ES-I3 (cell line): ENCODE results near the gene GRIN3B.

Experiments
- H3K36me3 ChIP-seq: 2 replicates; pipeline ENCODE4 v1.6.1; 2013; ENCODE audit warnings: mild to moderate bottlenecking, low read length, control low read depth, moderate library complexity; ENCODE audit not compliant: insufficient read depth
- H3K4me1 ChIP-seq: 2 replicates; pipeline ENCODE4 v1.6.1; 2013; ENCODE audit warnings: mild to moderate bottlenecking, control low read depth, low read length; ENCODE audit not compliant: insufficient read depth
- H3K9ac ChIP-seq: 2 replicates; pipeline ENCODE4 v1.6.1; 2013; ENCODE audit warnings: low read depth, mild to moderate bottlenecking, low read length, moderate library complexity
- H3K9me3 ChIP-seq: 2 replicates; pipeline ENCODE4 v1.6.1; 2013; ENCODE audit warnings: mild to moderate bottlenecking, low read length, moderate library complexity; ENCODE audit not compliant: control insufficient read depth, insufficient read depth

The GRIN3B gene

DNA sequence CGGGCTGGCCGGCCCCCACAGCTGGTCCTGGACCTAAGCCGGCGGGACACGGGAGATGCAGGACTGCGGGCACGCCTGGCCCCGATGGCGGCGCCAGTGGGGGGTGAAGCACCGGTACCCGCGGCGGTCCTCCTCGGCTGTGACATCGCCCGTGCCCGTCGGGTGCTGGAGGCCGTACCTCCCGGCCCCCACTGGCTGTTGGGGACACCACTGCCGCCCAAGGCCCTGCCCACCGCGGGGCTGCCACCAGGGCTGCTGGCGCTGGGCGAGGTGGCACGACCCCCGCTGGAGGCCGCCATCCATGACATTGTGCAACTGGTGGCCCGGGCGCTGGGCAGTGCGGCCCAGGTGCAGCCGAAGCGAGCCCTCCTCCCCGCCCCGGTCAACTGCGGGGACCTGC, 3.1 kb downstream of the GRIN3B start:
- Histone ChIP-seq H3K4me1 (no peaks in the 10 kb centered on the region), H3K9ac (no peak overlapping the region), H3K36me3 (no peaks in the 10 kb centered on the region), H3K9me3 (no peaks in the 10 kb centered on the region)

- Histone ChIP-seq H3K9ac (no peak overlapping the region), H3K36me3 (no peaks in the 10 kb centered on the region)
Measured at GRCh38 chr19:1004204-1004802, 4.1 kb downstream of the GRIN3B start.

GRCh38 chr19:1004803-1005664, 4.8 kb downstream of the GRIN3B start:
- Histone ChIP-seq H3K9me3 (no peaks in the 10 kb centered on the region), H3K4me1 (no peaks in the 10 kb centered on the region), H3K36me3 (no peaks in the 10 kb centered on the region), H3K9ac (no peak overlapping the region)

More at GRCh38 chr19:1004204-1004802, 4.1 kb downstream of the GRIN3B start:
- Histone ChIP-seq H3K9me3 (no peaks in the 10 kb centered on the region), H3K4me1 (no peaks in the 10 kb centered on the region)

DNA sequence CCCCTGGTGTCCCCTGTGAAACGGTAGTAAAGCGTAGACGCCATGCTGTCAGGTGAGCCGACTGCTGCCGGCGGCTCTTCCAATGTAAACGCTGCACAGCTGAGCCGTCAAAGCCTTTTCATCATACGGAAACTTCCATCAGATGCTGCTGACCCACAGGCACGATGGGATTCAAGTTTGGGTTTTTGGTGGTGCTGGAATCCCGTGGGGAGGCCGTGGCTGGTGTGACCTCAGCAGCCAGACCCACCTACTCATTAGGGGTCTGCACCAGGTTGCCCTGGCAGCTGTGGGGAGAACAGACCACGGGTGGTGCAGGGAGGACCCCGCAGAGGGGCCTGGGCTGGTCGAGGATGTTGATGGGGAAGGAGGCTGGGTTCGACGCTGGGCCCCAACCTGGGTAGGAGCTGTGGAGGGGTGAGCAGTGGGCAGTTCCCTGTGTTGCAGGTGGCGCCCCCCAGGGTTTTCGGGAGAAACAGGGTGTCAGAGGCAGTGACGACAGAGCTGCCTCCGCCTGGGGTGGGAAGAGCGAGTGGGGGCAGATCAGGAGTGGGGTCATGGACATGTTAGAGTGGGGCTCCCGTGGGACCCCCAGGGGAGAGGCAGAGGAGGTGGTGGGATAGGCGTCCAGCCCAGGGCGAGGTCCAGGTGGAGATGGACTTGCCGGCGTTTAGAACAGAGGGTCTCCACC, 6.6 kb downstream of the GRIN3B start:
- Histone ChIP-seq H3K9ac (no peak overlapping the region), H3K36me3 (no peaks in the 10 kb centered on the region), H3K9me3 (no peaks in the 10 kb centered on the region), H3K4me1 (no peaks in the 10 kb centered on the region)

DNA sequence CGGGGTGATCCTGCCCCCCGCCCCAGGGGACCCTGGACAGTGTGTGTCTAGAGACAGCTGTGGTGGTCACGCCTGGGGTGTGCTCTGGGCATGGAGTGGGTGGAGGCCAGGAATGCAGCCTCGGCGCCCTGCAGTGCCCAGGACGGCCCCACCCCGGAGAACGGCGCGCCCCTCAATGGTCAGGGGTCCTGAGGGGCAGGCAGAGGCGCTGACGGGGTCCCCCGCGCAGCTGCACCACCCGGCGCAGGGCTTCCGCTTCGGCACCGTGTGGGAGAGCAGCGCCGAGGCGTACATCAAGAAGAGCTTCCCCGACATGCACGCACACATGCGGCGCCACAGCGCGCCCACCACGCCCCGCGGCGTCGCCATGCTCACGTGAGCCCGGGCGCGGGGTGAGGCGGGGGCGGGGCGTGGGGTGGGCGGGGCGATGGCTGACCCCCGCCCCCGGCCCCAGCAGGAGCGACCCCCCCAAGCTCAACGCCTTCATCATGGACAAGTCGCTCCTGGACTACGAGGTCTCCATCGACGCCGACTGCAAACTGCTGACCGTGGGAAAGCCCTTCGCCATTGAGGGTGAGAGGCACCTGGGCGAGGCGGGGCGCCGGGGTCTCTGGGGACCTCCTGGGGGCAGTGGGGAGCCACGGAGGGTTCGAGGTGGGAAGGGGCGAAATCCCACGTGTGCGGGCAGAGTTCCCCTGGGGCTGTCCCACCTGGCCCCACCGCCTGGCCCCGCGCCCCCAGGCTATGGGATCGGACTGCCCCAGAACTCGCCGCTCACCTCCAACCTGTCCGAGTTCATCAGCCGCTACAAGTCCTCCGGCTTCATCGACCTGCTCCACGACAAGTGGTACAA, 7.4 kb downstream of the GRIN3B start:
- no peaks in the 10 kb centered on the region for H3K9me3 ChIP-seq
- no peak overlapping the region for H3K9ac ChIP-seq
- no peaks in the 10 kb centered on the region for H3K36me3 ChIP-seq

DNA sequence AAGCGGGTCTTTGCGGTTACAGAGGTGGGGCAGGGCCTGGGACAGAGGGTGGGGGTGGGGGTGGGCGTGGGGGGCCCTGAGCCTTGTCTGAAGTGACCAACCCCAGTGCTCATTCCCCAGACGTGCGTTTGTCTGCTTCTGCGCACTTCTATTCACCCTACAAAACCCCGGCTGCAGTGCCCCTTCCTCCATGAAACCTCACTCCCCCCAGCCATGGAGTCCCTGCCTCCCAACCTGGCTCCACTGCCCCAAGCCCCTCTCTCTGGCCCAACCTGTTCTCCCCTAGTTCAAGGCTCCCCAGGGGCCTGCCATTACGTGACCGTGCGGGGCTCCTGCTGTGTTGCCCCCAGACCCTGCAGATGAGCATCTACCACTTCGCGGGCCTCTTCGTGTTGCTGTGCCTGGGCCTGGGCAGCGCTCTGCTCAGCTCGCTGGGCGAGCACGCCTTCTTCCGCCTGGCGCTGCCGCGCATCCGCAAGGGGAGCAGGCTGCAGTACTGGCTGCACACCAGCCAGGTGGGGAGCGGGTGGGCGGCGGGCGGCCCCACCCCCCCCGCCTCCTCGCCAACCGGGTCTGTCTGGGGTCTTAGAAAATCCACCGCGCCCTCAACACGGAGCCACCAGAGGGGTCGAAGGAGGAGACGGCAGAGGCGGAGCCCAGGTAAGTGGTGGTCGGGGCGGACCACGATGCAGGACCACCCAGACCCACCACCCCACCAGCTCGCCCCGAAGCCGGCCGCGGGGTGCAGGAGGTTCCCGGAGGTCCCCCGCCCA, 8.2 kb downstream of the GRIN3B start:
- Histone ChIP-seq H3K36me3 (no peaks in the 10 kb centered on the region), H3K9ac (no peak overlapping the region), H3K4me1 (no peaks in the 10 kb centered on the region), H3K9me3 (no peaks in the 10 kb centered on the region)

More for the DNA sequence above, 7.4 kb downstream of the GRIN3B start:
- H3K4me1 ChIP-seq = no peaks in the 10 kb centered on the region

DNA sequence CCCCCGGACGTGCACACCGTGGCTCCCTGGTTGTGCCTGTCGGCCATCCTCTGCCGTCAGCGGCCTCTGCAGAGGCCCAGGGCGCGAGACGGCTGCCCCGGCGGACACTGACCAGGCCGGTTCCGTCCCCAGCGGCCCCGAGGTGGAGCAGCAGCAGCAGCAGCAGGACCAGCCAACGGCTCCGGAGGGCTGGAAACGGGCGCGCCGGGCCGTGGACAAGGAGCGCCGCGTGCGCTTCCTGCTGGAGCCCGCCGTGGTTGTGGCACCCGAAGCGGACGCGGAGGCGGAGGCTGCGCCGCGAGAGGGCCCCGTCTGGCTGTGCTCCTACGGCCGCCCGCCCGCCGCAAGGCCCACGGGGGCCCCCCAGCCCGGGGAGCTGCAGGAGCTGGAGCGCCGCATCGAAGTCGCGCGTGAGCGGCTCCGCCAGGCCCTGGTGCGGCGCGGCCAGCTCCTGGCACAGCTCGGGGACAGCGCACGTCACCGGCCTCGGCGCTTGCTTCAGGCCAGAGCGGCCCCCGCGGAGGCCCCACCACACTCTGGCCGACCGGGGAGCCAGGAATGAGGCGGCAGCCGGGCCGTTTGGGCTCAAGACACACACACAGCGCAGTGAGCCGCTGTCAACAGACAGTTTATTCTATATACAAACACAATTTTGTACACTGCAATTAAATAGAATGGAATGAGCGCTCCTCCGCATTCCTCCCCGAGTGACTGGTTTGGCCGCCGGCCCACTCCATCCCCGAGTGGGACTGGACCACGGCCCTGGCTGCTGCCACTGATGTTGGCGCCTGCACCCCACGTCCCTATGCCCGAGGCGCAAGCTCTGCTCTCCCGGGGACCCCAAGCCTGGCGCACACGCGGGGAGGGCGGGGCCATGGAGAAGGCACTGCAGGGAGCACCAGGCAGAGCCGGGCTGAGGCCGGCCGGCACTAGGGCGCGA, 9.1 kb downstream of the GRIN3B start:
- H3K9me3 ChIP-seq = no peaks in the 10 kb centered on the region
- no peak overlapping the region for H3K9ac ChIP-seq
- H3K4me1 ChIP-seq = no peaks in the 10 kb centered on the region
- H3K36me3 ChIP-seq = no peaks in the 10 kb centered on the region

DNA sequence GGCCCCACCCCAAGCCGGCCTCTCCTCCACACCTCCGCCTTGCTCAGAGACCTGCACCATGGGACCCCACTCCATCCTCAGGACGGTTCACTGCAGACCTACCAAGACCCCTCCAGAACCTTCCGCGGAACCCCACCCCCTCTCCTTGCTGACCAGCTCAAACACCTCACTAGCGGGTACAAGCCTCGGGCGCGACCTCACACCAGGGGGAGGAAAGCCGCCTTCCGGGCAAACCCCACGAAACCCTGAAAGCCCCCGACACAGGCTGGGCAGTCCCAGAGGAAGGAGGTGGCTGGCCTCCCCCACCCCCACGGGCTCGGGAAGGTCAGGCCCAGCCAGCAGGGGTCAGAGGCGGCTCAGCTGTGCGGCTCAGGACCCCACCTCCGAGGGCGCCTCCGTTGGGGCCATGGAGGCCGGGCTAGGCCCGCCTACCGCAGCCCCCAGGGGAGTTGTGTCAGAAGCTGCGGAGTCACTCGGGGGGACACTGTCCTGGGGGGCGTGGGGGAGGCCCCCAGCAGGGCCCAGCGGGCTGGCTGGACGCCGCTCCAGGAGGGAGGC, 9.8 kb downstream of the GRIN3B start:
- Histone ChIP-seq H3K9ac (no peak overlapping the region), H3K9me3 (no peaks in the 10 kb centered on the region), H3K36me3 (no peaks in the 10 kb centered on the region), H3K4me1 (no peaks in the 10 kb centered on the region)

GRCh38 chr19:1010586-1011510, 10.6 kb downstream of the GRIN3B start:
- H3K4me1 ChIP-seq = no peaks in the 10 kb centered on the region

GRCh38 chr19:1011831-1012333, 11.7 kb downstream of the GRIN3B start:
- Histone ChIP-seq H3K36me3 (no peaks in the 10 kb centered on the region), H3K9me3 (no peaks in the 10 kb centered on the region), H3K4me1 (peaks cover 7% of the 10 kb centered on the region), H3K9ac (no peak overlapping the region)

More at GRCh38 chr19:1010586-1011510, 10.6 kb downstream of the GRIN3B start:
- no peak overlapping the region for H3K9ac ChIP-seq
- no peaks in the 10 kb centered on the region for H3K9me3 ChIP-seq
- H3K36me3 ChIP-seq = no peaks in the 10 kb centered on the region

- H3K9ac ChIP-seq = no peak overlapping the region
- no peaks in the 10 kb centered on the region for H3K36me3 ChIP-seq
- peaks cover 11% of the 10 kb centered on the region for H3K4me1 ChIP-seq
- H3K9me3 ChIP-seq = no peaks in the 10 kb centered on the region
Measured at GRCh38 chr19:1012334-1012733, 12.1 kb downstream of the GRIN3B start.
